PFSK-1 (cell line): Measurements from ENCODE around the gene GSKIP.

ENCODE experiments used
- FOXP2 ChIP-seq: optimal IDR thresholded peaks from 2 replicates; pipeline ENCODE3; 2011; ENCODE audit warnings: borderline replicate concordance, control low read depth, inconsistent platforms; ENCODE audit not compliant: insufficient read depth; ENCODE audit errors: extremely low read length, extremely low read depth
- POLR2AphosphoS5 ChIP-seq: IDR thresholded peaks from 2 replicates; pipeline ENCODE4 v1.6.1; 2012; ENCODE audit warnings: low read depth, mild to moderate bottlenecking, control low read depth, low read length, moderate library complexity
- REST ChIP-seq, 2 experiments: IDR thresholded peaks; 2 replicates each; pipeline versions ENCODE4 v1.6.1 to v1.8.0; 2011 to 2012; ENCODE audit warnings: low read depth in 2 of 2, low read length in 2 of 2, control low read depth in 1 of 2, inconsistent platforms in 1 of 2, mild to moderate bottlenecking in 1 of 2, moderate library complexity in 1 of 2; ENCODE audit not compliant: insufficient read depth in 1 of 2
- SIN3A ChIP-seq: IDR thresholded peaks from 2 replicates; pipeline ENCODE4 v1.6.1; 2012; ENCODE audit warnings: mild to moderate bottlenecking, low read length, moderate library complexity, borderline replicate concordance; ENCODE audit not compliant: insufficient read depth
- TAF1 ChIP-seq: IDR thresholded peaks from 2 replicates; pipeline ENCODE4 v1.6.1; 2012; ENCODE audit warnings: low read length, control low read depth, borderline replicate concordance; ENCODE audit not compliant: insufficient read depth

The GSKIP gene

GRCh38 chr14:96357216-96357615 lies 6.1 kb upstream of the GSKIP start:
- TF ChIP-seq REST (IDR thresholded peaks at IDR 0.05; ENCODE audit: insufficient read depth in 1 of 2, low read depth in 2 of 2, low read length in 2 of 2) (no peak), SIN3A (no peak), POLR2AphosphoS5 (no peak), FOXP2 (no peak), TAF1 (no peak)

- no peak for TF ChIP-seq POLR2AphosphoS5
- no peak for TF ChIP-seq SIN3A
- no peak for TF ChIP-seq TAF1
- TF ChIP-seq FOXP2, result no peak
- no peak for TF ChIP-seq REST (IDR thresholded peaks at IDR 0.05; ENCODE audit: insufficient read depth in 1 of 2, low read depth in 2 of 2, low read length in 2 of 2)
Measured at GRCh38 chr14:96359959-96360358, 3.4 kb upstream of the GSKIP start.

DNA sequence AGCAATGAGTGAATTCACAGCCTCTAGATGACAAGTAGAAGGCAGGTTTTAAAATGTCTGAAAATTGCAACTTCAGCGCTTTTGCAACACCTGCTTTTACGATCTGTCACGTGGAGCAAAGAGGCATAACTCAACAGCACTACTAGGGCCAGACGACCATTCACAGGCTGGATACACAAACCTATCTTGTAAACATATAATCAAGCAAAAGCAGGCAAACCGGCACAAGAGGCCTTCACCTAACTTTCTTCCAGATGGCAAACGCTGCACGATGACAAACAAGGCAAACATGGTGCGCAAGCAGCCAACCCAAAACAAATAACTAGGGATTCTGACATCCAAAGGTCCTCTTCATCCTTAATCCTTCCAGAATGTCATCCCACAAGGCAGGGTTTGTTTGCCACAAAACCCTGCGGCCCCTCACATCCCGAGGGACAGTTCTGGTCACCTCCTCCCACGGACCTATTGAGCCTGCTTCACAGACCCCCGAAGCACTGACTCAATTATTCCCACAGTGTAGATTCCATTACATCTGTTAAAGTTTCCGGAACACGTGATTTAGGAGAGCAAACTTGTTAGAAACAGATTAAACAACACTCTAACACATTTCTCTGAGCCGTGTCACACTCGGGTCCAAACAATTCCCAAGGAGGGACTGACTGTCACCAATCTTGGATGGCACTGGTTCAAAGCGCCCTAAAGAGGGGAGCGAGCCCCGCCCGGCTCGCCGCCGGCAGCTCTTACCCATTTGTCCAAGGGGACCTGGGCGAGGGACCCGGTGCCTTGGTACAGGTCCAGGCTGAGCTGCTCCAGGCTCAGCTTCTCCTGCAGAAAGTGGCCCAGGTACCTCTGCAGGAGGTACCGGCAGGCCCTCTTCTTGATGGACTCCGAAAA lies 1.0 kb upstream of the GSKIP start:
- no peak for TF ChIP-seq FOXP2
- no peak for TF ChIP-seq POLR2AphosphoS5
- no peak for TF ChIP-seq SIN3A
- no peak for TF ChIP-seq TAF1
- TF ChIP-seq REST (IDR thresholded peaks at IDR 0.05; ENCODE audit: insufficient read depth in 1 of 2, low read depth in 2 of 2, low read length in 2 of 2), result no peak

DNA sequence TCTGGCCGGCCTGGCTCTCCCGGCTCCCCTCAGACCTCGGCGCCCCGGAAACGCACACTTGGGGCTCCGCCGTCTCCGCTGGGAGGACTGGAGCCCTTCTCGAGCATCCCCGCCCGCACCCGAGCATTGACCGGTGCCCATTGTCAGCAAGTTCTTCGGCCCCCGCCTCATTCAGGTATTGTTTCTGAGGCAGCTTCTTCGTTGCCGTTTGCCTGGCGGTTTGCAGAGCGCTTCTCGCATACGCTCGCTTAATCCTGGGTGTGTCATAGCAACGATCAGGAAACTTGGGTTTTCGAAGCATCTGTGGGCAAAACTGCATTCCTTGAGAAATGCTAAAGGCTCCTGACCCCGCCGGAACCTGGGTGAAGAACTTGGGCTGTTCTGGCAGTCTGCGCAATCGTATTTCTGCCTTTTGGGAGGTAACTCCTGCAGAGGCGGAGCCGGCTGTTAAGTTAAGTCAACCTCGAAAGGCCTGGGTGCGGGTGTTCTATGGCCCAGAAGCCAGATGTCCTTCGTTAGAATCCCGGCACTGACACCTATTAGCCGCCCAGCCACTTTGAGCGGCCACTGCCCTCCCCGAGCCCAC lies 518 bp downstream of the GSKIP start:
- TF ChIP-seq REST (IDR thresholded peaks at IDR 0.05; ENCODE audit: insufficient read depth in 1 of 2, low read depth in 2 of 2, low read length in 2 of 2) (no peak), SIN3A (no peak), TAF1 (no peak), POLR2AphosphoS5 (no peak), FOXP2 (no peak)
